T-cell (primary cell): ENCODE data around the gene CWC27. TPM values are rescaled to one million over a fixed set of nuclear protein-coding genes. Genes with fewer than 3 reads are reported as not detected.

ENCODE experiments used
- ATAC-seq, 4 experiments: fragments of 200-7000 bp in 3 of 4; fragments of 150-1000 bp in 1 of 4; cut with Tn5 transposase; replicated peaks in 1 of 4; 1 replicate in 3 of 4; 2 replicates in 1 of 4; pipeline ENCODE4 v1.10.0; 2021; ENCODE audit warnings: moderate library complexity in 3 of 4, mild to moderate bottlenecking in 2 of 4, moderate number of reproducible peaks in 1 of 4
- CTCF ChIA-PET, 2 donors: fragments of 300-600 bp; sonication (Branson Sonifier 250); formaldehyde crosslinking; loops; one replicate each; lab custom pipeline; 2022; ENCODE audit warnings: antibody characterized with exemption in 2 of 2; lab: Charles Lee
- POLR2A ChIA-PET, 2 donors: fragments of 300-600 bp; sonication (Branson Sonifier 250); formaldehyde crosslinking; loops; one replicate each; lab custom pipeline; 2022; ENCODE audit warnings: antibody characterized with exemption in 2 of 2; lab: Charles Lee
- DNase-seq, 35 experiments: peaks; one replicate each; pipeline versions ENCODE4 v3.0.0 to v3.0.0-alpha.2; 2013 to 2023
- H3K27ac ChIP-seq: one replicate; pipeline ENCODE4 v1.5.1; 2013; ENCODE audit warnings: low read length
- H3K27me3 ChIP-seq, 2 experiments: replicated peaks in 1 of 2; 1 replicate in 1 of 2; 2 replicates in 1 of 2; pipeline versions ENCODE4 v1.6.1 to v1.7.0; 2013; ENCODE audit warnings: low read length in 1 of 2, mixed read lengths in 1 of 2; ENCODE audit not compliant: control insufficient read depth in 2 of 2, insufficient read depth in 2 of 2; ENCODE audit errors: extremely low read depth in 1 of 2
- H3K36me3 ChIP-seq, 2 donors: 1 replicate in 1 of 2; 2 replicates in 1 of 2; pipeline versions ENCODE4 v1.6.1 to v1.7.0; 2013; ENCODE audit warnings: low read length in 1 of 2; ENCODE audit not compliant: control insufficient read depth in 2 of 2, insufficient read depth in 1 of 2; ENCODE audit errors: extremely low read depth in 1 of 2
- H3K4me1 ChIP-seq, 2 experiments: 1 replicate in 1 of 2; 2 replicates in 1 of 2; pipeline versions ENCODE4 v1.6.1 to v1.7.0; 2013; ENCODE audit warnings: low read length in 2 of 2, mixed read lengths in 1 of 2; ENCODE audit not compliant: insufficient read depth in 2 of 2, control insufficient read depth in 1 of 2; ENCODE audit errors: extremely low read depth in 1 of 2
- H3K4me3 ChIP-seq, 2 donors: 1 replicate in 1 of 2; 2 replicates in 1 of 2; pipeline versions ENCODE4 v1.5.1 to v1.7.0; 2013; ENCODE audit warnings: mild to moderate bottlenecking in 2 of 2, low read length in 1 of 2, moderate library complexity in 1 of 2; ENCODE audit not compliant: control insufficient read depth in 1 of 2; ENCODE audit errors: extremely low read depth in 1 of 2
- H3K9me3 ChIP-seq: 2 replicates; pipeline ENCODE4 v1.7.0; 2013
- H3K27ac Mint-ChIP-seq, 2 donors: one replicate each; pipeline ENCODE4 v1.8.0; 2020 to 2021; ENCODE audit warnings: mild to moderate bottlenecking in 2 of 2, mixed read lengths in 2 of 2
- H3K27me3 Mint-ChIP-seq, 2 donors: one replicate each; pipeline ENCODE4 v1.8.0; 2021 to 2022; ENCODE audit warnings: mixed read lengths in 2 of 2
- H3K36me3 Mint-ChIP-seq: one replicate; pipeline ENCODE4 v1.8.0; 2021; ENCODE audit warnings: mixed read lengths
- H3K4me1 Mint-ChIP-seq, 3 donors: one replicate each; pipeline ENCODE4 v1.8.0; 2020 to 2022; ENCODE audit warnings: mixed read lengths in 3 of 3, mild to moderate bottlenecking in 1 of 3
- H3K4me3 Mint-ChIP-seq, 3 donors: one replicate each; pipeline ENCODE4 v1.8.0; 2020 to 2022; ENCODE audit warnings: mild to moderate bottlenecking in 3 of 3, mixed read lengths in 3 of 3, moderate library complexity in 3 of 3
- H3K9me3 Mint-ChIP-seq, 3 donors: one replicate each; pipeline ENCODE4 v1.8.0; 2020 to 2022; ENCODE audit warnings: mixed read lengths in 3 of 3
- WGBS: methylation state at CpG from one replicate; pipeline ENCODE4 v1.1.5; 2013; ENCODE audit warnings: missing lambda C conversion rate; ENCODE audit not compliant: insufficient coverage; 5-methylcytosine and 5-hydroxymethylcytosine counted together
- total RNA-seq, 35 experiments: library from RNA in 6 of 35; stranded (reverse) in 6 of 35; fragments of 120-200 nt in 1 of 35; gene quantifications; one replicate each; pipeline versions ENCODE4 v1.2.1 to v1.2.4 and lab custom pipeline; 2013 to 2026

CWC27 gene
- total RNA-seq, 5 donors from 2014 or later (not counting 1 experiment from before 2014, with no cell fraction given), result 15.5 to 32.3 (median 18.8) TPM

GRCh38 chr5:64775291-64775690 lies 6.6 kb downstream of the CWC27 start:
- Histone ChIP-seq H3K4me1 (peaks cover 0 to 3% of the 10 kb centered on the region in 2 experiments), H3K36me3 (peaks cover 0 to 9% of the 10 kb centered on the region in 2 donors), H3K27ac (no peak overlapping the region), H3K27me3 (no peaks in the 10 kb centered on the region), H3K4me3 (no peak overlapping the region), H3K9me3 (no peaks in the 10 kb centered on the region)
- ChIA-PET CTCF (interaction anchor here (0.5 to 1.8 kb wide), 7 partner anchors 9 to 708 kb away, joined by 3 to 6 read pairs (median 3); no protein-coding TSS in a partner anchor), POLR2A (interaction anchor here in 1 of 2 donors (0.5 to 0.6 kb wide), 2 partner anchors 707 to 788 kb away, joined by 3 read pairs; partner anchors contain the start of genes CENPK and PPWD1)
- Mint-ChIP-seq H3K4me1 (peaks cover 30 to 42% (median 30%) of the 10 kb centered on the region in 3 donors), H3K9me3 (no peaks in the 10 kb centered on the region), H3K27me3 (no peaks in the 10 kb centered on the region), H3K4me3 (no peak overlapping the region), H3K27ac (no peak overlapping the region), H3K36me3 (peaks cover 33% of the 10 kb centered on the region)
- ATAC-seq (no peak), DNase-seq (no peak)
- whole genome bisulfite sequencing, result no CpG with 5 or more reads among the region's 1 CpG

GRCh38 chr5:64784451-64785025 lies 15.8 kb downstream of the CWC27 start:
- no peaks in the 10 kb centered on the region for H3K9me3 ChIP-seq
- H3K4me3 ChIP-seq, result no peak overlapping the region
- H3K4me1 ChIP-seq, result no peaks in the 10 kb centered on the region
- WGBS, result no CpG with 5 or more reads among the region's 3 CpGs
- H3K36me3 Mint-ChIP-seq, result peaks cover 21% of the 10 kb centered on the region
- no peaks in the 10 kb centered on the region for H3K9me3 Mint-ChIP-seq
- H3K27ac Mint-ChIP-seq, result no peak overlapping the region
- H3K4me1 Mint-ChIP-seq, result peaks cover 6 to 9% (median 7%) of the 10 kb centered on the region in 3 donors
- DNase-seq, result peak; percentile 25 to 90 (median 62)
- H3K4me3 Mint-ChIP-seq, result no peak overlapping the region
- ChIA-PET POLR2A (no interaction called here), CTCF (interaction anchor here (0.6 to 2.9 kb wide), 16 partner anchors 9 to 931 kb away, joined by 3 to 32 read pairs (median 4); partner anchors contain the start of genes CWC27 (in 2 of the 2) and SREK1IP1 (in 2 of the 2))
- H3K27me3 Mint-ChIP-seq, result no peaks in the 10 kb centered on the region
- H3K36me3 ChIP-seq, result peaks cover 0 to 21% of the 10 kb centered on the region in 2 donors
- no peak overlapping the region for H3K27ac ChIP-seq
- no peaks in the 10 kb centered on the region for H3K27me3 ChIP-seq
- ATAC-seq, result peak; percentile 48 to 74 (median 73)

GRCh38 chr5:64786372-64786771 lies 17.6 kb downstream of the CWC27 start:
- H3K4me3 Mint-ChIP-seq, result no peak overlapping the region
- DNase-seq, result no peak
- no peak overlapping the region for H3K4me3 ChIP-seq
- ChIA-PET CTCF (interaction anchor here in 1 of 2 donors (0.7 to 1.2 kb wide), 2 partner anchors 151 to 277 kb away, joined by 3 to 5 read pairs; no protein-coding TSS in a partner anchor), POLR2A (no interaction called here)
- H3K27ac ChIP-seq, result no peak overlapping the region
- no peaks in the 10 kb centered on the region for H3K9me3 Mint-ChIP-seq
- no peaks in the 10 kb centered on the region for H3K27me3 ChIP-seq
- H3K36me3 ChIP-seq, result peaks cover 0 to 22% of the 10 kb centered on the region in 2 donors
- ATAC-seq, result no peak
- peaks cover 24% of the 10 kb centered on the region for H3K36me3 Mint-ChIP-seq
- H3K27ac Mint-ChIP-seq, result no peak overlapping the region
- H3K4me1 ChIP-seq, result no peaks in the 10 kb centered on the region
- no CpG with 5 or more reads among the region's 2 CpGs for WGBS
- no peaks in the 10 kb centered on the region for H3K9me3 ChIP-seq
- H3K27me3 Mint-ChIP-seq, result no peaks in the 10 kb centered on the region
- H3K4me1 Mint-ChIP-seq, result peaks cover 0 to 3% (median 2%) of the 10 kb centered on the region in 3 donors

- H3K4me3 ChIP-seq, result no peak overlapping the region
- no CpG with 5 or more reads among the region's 2 CpGs for WGBS
- DNase-seq, result no peak
- H3K27ac Mint-ChIP-seq, result no peak overlapping the region
- H3K36me3 Mint-ChIP-seq, result peaks cover 30% of the 10 kb centered on the region
- H3K27me3 Mint-ChIP-seq, result no peaks in the 10 kb centered on the region
- no peaks in the 10 kb centered on the region for H3K9me3 Mint-ChIP-seq
- H3K27me3 ChIP-seq, result no peaks in the 10 kb centered on the region
- H3K4me1 ChIP-seq, result no peaks in the 10 kb centered on the region
- no peak overlapping the region for H3K4me3 Mint-ChIP-seq
- H3K9me3 ChIP-seq, result no peaks in the 10 kb centered on the region
- ATAC-seq, result no peak
- POLR2A ChIA-PET, result no interaction called here
- peaks cover 0 to 22% of the 10 kb centered on the region in 2 donors for H3K36me3 ChIP-seq
- CTCF ChIA-PET, result no interaction called here
- H3K27ac ChIP-seq, result no peak overlapping the region
- peaks cover 0 to 3% (median 2%) of the 10 kb centered on the region in 3 donors for H3K4me1 Mint-ChIP-seq
These were observed 19.4 kb downstream of the CWC27 start for GRCh38 chr5:64788156-64788555.

GRCh38 chr5:64789457-64789856 lies 20.7 kb downstream of the CWC27 start:
- no peaks in the 10 kb centered on the region for H3K9me3 ChIP-seq
- H3K4me3 ChIP-seq, result no peak overlapping the region
- Mint-ChIP-seq H3K36me3 (peaks cover 38% of the 10 kb centered on the region), H3K9me3 (no peaks in the 10 kb centered on the region), H3K4me1 (peaks cover 0 to 1% (median under 1%) of the 10 kb centered on the region in 3 donors), H3K27ac (no peak overlapping the region), H3K27me3 (no peaks in the 10 kb centered on the region), H3K4me3 (no peak overlapping the region)
- POLR2A ChIA-PET, result no interaction called here
- H3K27ac ChIP-seq, result no peak overlapping the region
- H3K4me1 ChIP-seq, result no peaks in the 10 kb centered on the region
- DNase-seq, result no peak
- no peak for ATAC-seq
- 67% methylated on average over 1 of the region's 3 CpGs for WGBS
- CTCF ChIA-PET, result no interaction called here
- H3K27me3 ChIP-seq, result no peaks in the 10 kb centered on the region
- peaks cover 0 to 18% of the 10 kb centered on the region in 2 donors for H3K36me3 ChIP-seq

GRCh38 chr5:64790210-64790609 lies 21.5 kb downstream of the CWC27 start:
- Mint-ChIP-seq H3K4me3 (no peak overlapping the region), H3K9me3 (no peaks in the 10 kb centered on the region), H3K27ac (no peak overlapping the region), H3K4me1 (no peaks in the 10 kb centered on the region), H3K36me3 (peaks cover 38% of the 10 kb centered on the region), H3K27me3 (no peaks in the 10 kb centered on the region)
- POLR2A ChIA-PET, result interaction anchor here in 1 of 2 donors (0.7 kb wide), 1 partner anchor 14 kb away, joined by 3 read pairs; no protein-coding TSS in a partner anchor
- Histone ChIP-seq H3K4me1 (no peaks in the 10 kb centered on the region), H3K27me3 (no peaks in the 10 kb centered on the region), H3K27ac (no peak overlapping the region), H3K9me3 (no peaks in the 10 kb centered on the region), H3K4me3 (no peak overlapping the region), H3K36me3 (peaks cover 0 to 19% of the 10 kb centered on the region in 2 donors)
- WGBS, result no CpG with 5 or more reads among the region's 1 CpG
- DNase-seq (no peak), ATAC-seq (no peak)
- CTCF ChIA-PET, result no interaction called here
